ENCODE results near the gene BCL7A. TPM values are rescaled to one million over a fixed set of nuclear protein-coding genes. Genes with fewer than 3 reads are reported as not detected.

Gene BCL7A
- total RNA-seq, 5 donors from 2014 or later (not counting 1 experiment from before 2014, with no cell fraction given), result 5.3 to 7.4 (median 6.7) TPM

DNA sequence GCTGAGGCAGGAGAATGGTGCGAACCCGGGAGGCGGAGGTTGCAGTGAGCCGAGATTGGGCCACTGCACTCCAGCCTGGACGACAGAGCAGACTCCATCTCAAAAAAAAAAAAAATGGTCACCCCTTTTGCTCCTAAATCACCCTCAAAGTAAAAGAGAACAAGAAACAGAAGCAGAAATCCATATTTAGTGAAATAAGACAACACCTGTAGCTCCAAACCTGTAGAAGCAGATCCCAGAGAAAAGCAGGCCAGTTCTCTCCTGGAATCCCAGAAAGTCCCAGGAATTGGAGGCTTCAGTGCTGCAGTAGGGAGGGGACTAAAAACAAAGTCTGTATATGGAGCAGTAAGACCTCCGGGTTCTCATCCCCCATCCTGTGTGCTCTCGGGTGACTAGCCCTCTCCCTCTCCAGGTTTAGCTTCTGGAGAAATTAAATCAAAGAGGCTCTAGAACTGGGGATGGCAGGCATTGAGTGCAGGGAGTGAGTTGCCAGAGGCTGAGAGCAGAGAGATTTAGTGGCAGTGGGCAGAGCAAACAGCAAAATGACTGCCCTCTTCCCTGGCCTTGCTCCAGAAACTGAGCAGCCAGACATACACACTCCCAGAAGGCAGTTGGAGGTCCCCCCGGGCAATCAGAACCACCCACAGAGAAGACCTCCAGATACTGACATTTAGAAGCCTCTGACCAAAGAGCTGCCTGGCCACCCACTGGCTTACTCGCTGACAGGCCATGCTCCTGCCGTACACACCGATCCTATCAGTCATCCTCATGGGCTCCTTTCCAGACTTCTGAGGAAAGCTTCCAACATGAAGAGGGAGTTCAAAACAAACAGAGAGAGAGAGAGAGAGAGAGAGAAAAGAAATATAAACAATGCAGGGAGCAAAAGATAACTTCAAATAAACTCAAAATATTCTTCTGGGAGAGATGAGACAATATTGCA lies 50.6 kb downstream of the BCL7A start:
- Histone ChIP-seq H3K27ac (ENCODE audit: low read length) (no peak overlapping the region), H3K36me3 (ENCODE audit: control insufficient read depth in 2 of 2, extremely low read depth in 1 of 2, insufficient read depth in 1 of 2, low read length in 1 of 2) (no peaks in the 10 kb centered on the region), H3K4me3 (ENCODE audit: control insufficient read depth in 1 of 2, extremely low read depth in 1 of 2, low read length in 1 of 2) (no peak overlapping the region), H3K9me3 (no peaks in the 10 kb centered on the region), H3K27me3 (replicated peaks in 1 of 2; ENCODE audit: control insufficient read depth in 2 of 2, extremely low read depth in 1 of 2, insufficient read depth in 2 of 2, low read length in 1 of 2) (peaks cover 0 to 6% of the 10 kb centered on the region in 2 experiments), H3K4me1 (ENCODE audit: control insufficient read depth in 1 of 2, extremely low read depth in 1 of 2, insufficient read depth in 2 of 2, low read length in 2 of 2) (peaks cover 6 to 23% of the 10 kb centered on the region in 2 experiments)
- Mint-ChIP-seq H3K27ac (no peak overlapping the region), H3K27me3 (no peaks in the 10 kb centered on the region), H3K4me3 (no peak overlapping the region), H3K9me3 (no peaks in the 10 kb centered on the region), H3K36me3 (no peaks in the 10 kb centered on the region), H3K4me1 (peaks cover 10 to 21% (median 16%) of the 10 kb centered on the region in 3 donors)
- no peak for DNase-seq
- no peak for ATAC-seq (replicated peaks in 1 of 4)
- WGBS (ENCODE audit: insufficient coverage), result 33% methylated on average over 1 of the region's 11 CpGs
- ChIA-PET POLR2A (no interaction called here), CTCF (no interaction called here)

DNA sequence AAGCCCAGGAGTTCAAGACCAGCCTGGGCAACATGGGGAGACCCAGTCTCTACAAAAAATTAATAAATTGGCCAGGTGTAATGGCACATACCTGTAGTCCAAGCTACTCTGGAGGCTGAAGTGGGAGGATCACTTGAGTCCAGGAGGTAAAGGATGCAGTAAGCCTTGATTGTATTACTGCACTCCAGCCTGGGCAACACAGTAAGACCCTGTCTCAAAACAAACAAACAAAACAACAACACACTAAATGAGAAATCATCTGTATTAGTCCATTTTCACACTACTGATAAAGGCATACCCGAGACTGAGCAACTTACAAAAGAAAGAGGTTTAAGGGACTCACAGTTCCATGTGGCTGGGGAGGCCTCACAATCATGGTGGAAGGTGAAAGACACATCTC lies 52.1 kb downstream of the BCL7A start:
- DNase-seq, result no peak
- Mint-ChIP-seq H3K27me3 (no peaks in the 10 kb centered on the region), H3K9me3 (no peaks in the 10 kb centered on the region), H3K4me3 (no peak overlapping the region), H3K36me3 (no peaks in the 10 kb centered on the region), H3K4me1 (peaks cover 4 to 13% (median 5%) of the 10 kb centered on the region in 3 donors), H3K27ac (no peak overlapping the region)
- no CpG with 5 or more reads among the region's 1 CpG for WGBS (ENCODE audit: insufficient coverage)
- no peak overlapping the region for H3K4me3 ChIP-seq (ENCODE audit: control insufficient read depth in 1 of 2, extremely low read depth in 1 of 2, low read length in 1 of 2)
- H3K36me3 ChIP-seq (ENCODE audit: control insufficient read depth in 2 of 2, extremely low read depth in 1 of 2, insufficient read depth in 1 of 2, low read length in 1 of 2), result no peaks in the 10 kb centered on the region
- no peak overlapping the region for H3K27ac ChIP-seq (ENCODE audit: low read length)
- peaks cover 0 to 6% of the 10 kb centered on the region in 2 experiments for H3K27me3 ChIP-seq (replicated peaks in 1 of 2; ENCODE audit: control insufficient read depth in 2 of 2, extremely low read depth in 1 of 2, insufficient read depth in 2 of 2, low read length in 1 of 2)
- ChIA-PET CTCF (no interaction called here), POLR2A (no interaction called here)
- H3K4me1 ChIP-seq (ENCODE audit: control insufficient read depth in 1 of 2, extremely low read depth in 1 of 2, insufficient read depth in 2 of 2, low read length in 2 of 2), result peaks cover 0 to 19% of the 10 kb centered on the region in 2 experiments
- ATAC-seq (replicated peaks in 1 of 4), result no peak
- no peaks in the 10 kb centered on the region for H3K9me3 ChIP-seq

DNA sequence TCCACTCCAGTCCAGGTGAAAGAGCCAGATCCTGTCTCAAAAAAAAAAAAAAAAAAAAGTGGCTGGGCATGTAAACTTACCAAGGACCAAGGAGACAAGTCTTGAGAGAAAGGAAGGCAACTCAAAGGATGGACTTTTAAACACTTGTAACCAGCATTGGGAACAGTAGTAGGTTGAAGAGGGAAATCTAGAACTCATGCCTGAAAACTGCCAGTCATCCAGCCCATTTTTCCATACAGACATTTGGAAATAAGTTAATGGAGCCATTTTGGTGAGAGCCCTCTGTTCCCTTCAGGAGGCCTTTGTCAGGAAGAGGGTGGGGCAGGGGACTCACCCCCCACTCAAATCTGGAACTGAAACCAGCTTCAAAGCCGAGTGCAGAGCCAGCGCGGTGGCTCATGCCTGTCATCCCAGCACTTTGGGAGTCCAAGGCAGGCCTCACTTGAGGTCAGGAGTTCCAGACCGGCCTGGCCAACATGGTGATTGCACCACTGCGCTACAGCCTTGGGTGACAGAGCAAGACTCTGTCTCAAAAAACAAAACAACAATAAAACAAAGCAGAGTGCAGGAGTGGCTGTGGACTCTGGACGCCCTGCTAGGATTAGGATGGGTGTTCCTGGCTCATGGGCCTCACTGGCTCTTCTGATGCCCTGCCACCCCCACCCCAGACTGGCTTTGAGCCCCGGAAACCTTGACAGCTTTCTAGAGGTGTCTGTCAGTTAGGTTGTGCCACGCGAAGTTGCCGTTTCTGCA lies 55.2 kb downstream of the BCL7A start:
- ChIA-PET POLR2A (no interaction called here), CTCF (interaction anchor here in 1 of 2 donors (0.6 kb wide), 1 partner anchor 190 kb away, joined by 4 read pairs; no protein-coding TSS in a partner anchor)
- no peak overlapping the region for H3K27ac Mint-ChIP-seq
- no peaks in the 10 kb centered on the region for H3K36me3 Mint-ChIP-seq
- H3K27ac ChIP-seq (ENCODE audit: low read length), result no peak overlapping the region
- H3K4me1 Mint-ChIP-seq, result peaks cover 21 to 28% (median 24%) of the 10 kb centered on the region in 3 donors
- WGBS (ENCODE audit: insufficient coverage), result 65% methylated on average over 6 of the region's 10 CpGs
- H3K36me3 ChIP-seq (ENCODE audit: control insufficient read depth in 2 of 2, extremely low read depth in 1 of 2, insufficient read depth in 1 of 2, low read length in 1 of 2), result no peaks in the 10 kb centered on the region
- ATAC-seq (replicated peaks in 1 of 4), result no peak
- no peak for DNase-seq
- peak overlapping the region; percentile 11 to 86 (median 41) for H3K4me3 Mint-ChIP-seq
- H3K4me1 ChIP-seq (ENCODE audit: control insufficient read depth in 1 of 2, extremely low read depth in 1 of 2, insufficient read depth in 2 of 2, low read length in 2 of 2), result peaks cover 6 to 42% of the 10 kb centered on the region in 2 experiments
- H3K9me3 Mint-ChIP-seq, result no peaks in the 10 kb centered on the region
- peaks cover 0 to 6% of the 10 kb centered on the region in 2 experiments for H3K27me3 ChIP-seq (replicated peaks in 1 of 2; ENCODE audit: control insufficient read depth in 2 of 2, extremely low read depth in 1 of 2, insufficient read depth in 2 of 2, low read length in 1 of 2)
- H3K4me3 ChIP-seq (ENCODE audit: control insufficient read depth in 1 of 2, extremely low read depth in 1 of 2, low read length in 1 of 2), result no peak overlapping the region
- no peaks in the 10 kb centered on the region for H3K27me3 Mint-ChIP-seq
- no peaks in the 10 kb centered on the region for H3K9me3 ChIP-seq

DNA sequence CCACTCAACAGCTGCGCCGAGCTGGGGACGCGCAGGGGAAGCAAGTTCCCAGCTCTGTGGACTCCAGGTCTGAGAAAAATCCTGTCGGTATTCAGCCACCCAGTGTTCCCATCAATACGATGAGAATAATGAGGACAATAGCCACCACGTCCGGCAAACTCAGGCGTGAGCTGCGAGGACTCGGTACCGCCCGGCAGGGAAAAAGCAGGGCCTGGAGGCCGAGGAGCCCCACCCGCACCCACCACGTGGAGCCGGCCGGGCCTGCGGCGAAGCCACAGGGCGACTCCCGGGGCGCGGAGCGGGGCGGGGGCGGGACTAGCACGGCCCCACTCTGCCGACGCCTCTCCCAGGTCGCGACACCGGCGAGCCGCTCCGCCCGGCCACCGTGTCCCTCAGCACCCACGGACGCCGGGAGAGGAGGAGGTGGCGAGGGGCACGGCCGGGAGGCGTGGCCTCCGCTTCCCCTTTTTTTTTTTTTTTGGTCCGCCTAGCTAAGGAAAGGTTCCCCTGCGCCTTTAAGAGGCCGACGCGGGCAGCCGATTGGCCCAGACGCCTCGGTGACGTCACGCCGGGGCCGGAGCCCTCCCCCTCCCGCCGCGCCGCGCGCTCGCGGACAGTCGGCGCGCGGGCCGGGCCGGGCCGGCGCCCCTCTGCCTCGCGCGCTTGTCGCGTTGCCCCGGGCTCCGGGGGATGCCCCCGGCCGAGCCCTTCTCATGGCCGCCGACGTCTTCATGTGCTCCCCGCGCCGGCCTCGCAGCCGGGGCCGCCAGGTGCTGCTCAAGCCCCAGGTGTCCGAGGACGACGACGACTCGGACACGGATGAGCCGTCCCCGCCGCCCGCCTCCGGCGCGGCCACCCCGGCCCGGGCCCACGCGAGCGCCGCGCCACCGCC lies 56.7 kb downstream of the BCL7A start, which contains the start of gene MLXIP:
Gene MLXIP (plus strand): TSS at position 616 of the 892 bp plus-strand sequence. CDS start 98 bp downstream, at position 714.
- Mint-ChIP-seq H3K36me3 (no peaks in the 10 kb centered on the region), H3K9me3 (no peaks in the 10 kb centered on the region), H3K4me3 (peak within 1 kb of the TSS; percentile 86 to 92 (median 92)), H3K27me3 (no peaks in the 10 kb centered on the region), H3K4me1 (peaks cover 36 to 43% (median 39%) of the 10 kb centered on the region in 3 donors), H3K27ac (peak within 1 kb of the TSS; percentile 92 to 97)
- H3K27me3 ChIP-seq (replicated peaks in 1 of 2; ENCODE audit: control insufficient read depth in 2 of 2, extremely low read depth in 1 of 2, insufficient read depth in 2 of 2, low read length in 1 of 2), result peaks cover 0 to 6% of the 10 kb centered on the region in 2 experiments
- WGBS (ENCODE audit: insufficient coverage), result under 1% methylated on average over 109 of the region's 113 CpGs
- ATAC-seq (replicated peaks in 1 of 4) (peak; percentile 80 to 83 (median 82)), DNase-seq (peak; percentile 64 to 93 (median 80))
- ChIA-PET CTCF (interaction anchor here in 1 of 2 donors (0.6 to 0.8 kb wide), 4 partner anchors 12 to 1741 kb away, joined by 3 to 5 read pairs (median 4); no protein-coding TSS in a partner anchor), POLR2A (interaction anchor here in 1 of 2 donors (0.6 kb wide), 1 partner anchor 26 kb away, joined by 3 read pairs; no protein-coding TSS in a partner anchor)
- H3K36me3 ChIP-seq (ENCODE audit: control insufficient read depth in 2 of 2, extremely low read depth in 1 of 2, insufficient read depth in 1 of 2, low read length in 1 of 2), result no peaks in the 10 kb centered on the region
- H3K4me3 ChIP-seq (ENCODE audit: control insufficient read depth in 1 of 2, extremely low read depth in 1 of 2, low read length in 1 of 2), result peak within 1 kb of the TSS; percentile 92 to 94
- peak within 1 kb of the TSS; percentile 75 for H3K27ac ChIP-seq (ENCODE audit: low read length)
- no peaks in the 10 kb centered on the region for H3K9me3 ChIP-seq
- H3K4me1 ChIP-seq (ENCODE audit: control insufficient read depth in 1 of 2, extremely low read depth in 1 of 2, insufficient read depth in 2 of 2, low read length in 2 of 2), result peaks cover 10 to 54% of the 10 kb centered on the region in 2 experiments

DNA sequence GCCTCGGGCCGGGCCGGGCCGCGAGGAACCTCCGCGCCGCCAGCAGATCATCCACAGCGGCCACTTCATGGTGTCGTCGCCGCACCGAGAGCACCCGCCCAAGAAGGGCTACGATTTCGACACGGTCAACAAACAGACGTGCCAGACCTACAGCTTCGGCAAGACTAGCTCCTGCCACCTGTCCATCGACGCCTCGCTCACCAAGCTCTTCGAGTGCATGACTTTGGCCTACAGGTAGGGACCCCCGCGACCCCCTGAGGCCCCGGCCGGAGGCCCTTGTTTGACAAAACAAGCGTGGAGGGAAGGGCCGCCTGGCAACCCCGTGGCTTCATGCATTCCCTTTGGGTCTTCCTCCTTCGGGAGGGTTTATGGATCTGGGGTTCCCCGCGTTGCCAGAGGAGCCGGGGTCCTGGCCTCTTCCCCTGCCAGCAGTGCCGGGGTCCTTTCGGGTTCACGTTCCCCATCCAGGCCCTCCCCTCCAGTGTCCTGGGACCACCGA lies 57.4 kb downstream of the BCL7A start:
- CTCF ChIA-PET, result interaction anchor here in 1 of 2 donors (0.6 to 0.8 kb wide), 4 partner anchors 11 to 1741 kb away, joined by 3 to 5 read pairs (median 4); no protein-coding TSS in a partner anchor
- peaks cover 5% of the 10 kb centered on the region for H3K36me3 Mint-ChIP-seq
- under 1% methylated on average over 32 of the region's 38 CpGs for WGBS (ENCODE audit: insufficient coverage)
- no peaks in the 10 kb centered on the region for H3K9me3 ChIP-seq
- POLR2A ChIA-PET, result no interaction called here
- peak overlapping the region; percentile 86 to 92 (median 92) for H3K4me3 Mint-ChIP-seq
- peaks cover 0 to 6% of the 10 kb centered on the region in 2 experiments for H3K27me3 ChIP-seq (replicated peaks in 1 of 2; ENCODE audit: control insufficient read depth in 2 of 2, extremely low read depth in 1 of 2, insufficient read depth in 2 of 2, low read length in 1 of 2)
- ATAC-seq (replicated peaks in 1 of 4), result peak; percentile 7 to 33 (median 26)
- peak overlapping the region; percentile 92 to 94 for H3K4me3 ChIP-seq (ENCODE audit: control insufficient read depth in 1 of 2, extremely low read depth in 1 of 2, low read length in 1 of 2)
- H3K4me1 Mint-ChIP-seq, result peaks cover 43 to 50% (median 46%) of the 10 kb centered on the region in 3 donors
- peak overlapping the region; percentile 92 to 97 for H3K27ac Mint-ChIP-seq
- peaks cover 0 to 3% of the 10 kb centered on the region in 2 donors for H3K36me3 ChIP-seq (ENCODE audit: control insufficient read depth in 2 of 2, extremely low read depth in 1 of 2, insufficient read depth in 1 of 2, low read length in 1 of 2)
- peak in 4 of 35 experiments; percentile 24 to 50 (median 28) for DNase-seq
- H3K4me1 ChIP-seq (ENCODE audit: control insufficient read depth in 1 of 2, extremely low read depth in 1 of 2, insufficient read depth in 2 of 2, low read length in 2 of 2), result peaks cover 14 to 61% of the 10 kb centered on the region in 2 experiments
- no peaks in the 10 kb centered on the region for H3K27me3 Mint-ChIP-seq
- peak overlapping the region; percentile 75 for H3K27ac ChIP-seq (ENCODE audit: low read length)
- no peaks in the 10 kb centered on the region for H3K9me3 Mint-ChIP-seq
